IMR-90 (cell line): ENCODE measurements around the gene ADARB2. TPM values are rescaled to one million over a fixed set of nuclear protein-coding genes. Genes with fewer than 3 reads are reported as not detected.

ENCODE experiments used
- ATAC-seq: fragments of 200-7000 bp; cut with Tn5 transposase; 2 replicates; pipeline ENCODE4 v1.9.1; 2020; ENCODE audit warnings: low read depth, mild to moderate bottlenecking, moderate library complexity
- BruUV-seq: library from RNA; stranded (reverse); fragments of 400-500 nt; replicated peaks from 2 replicates; lab custom pipeline; 2021; lab: Mats Ljungman, UMichigan
- CTCF ChIA-PET: fragments of 300-600 bp; formaldehyde crosslinking; extraction: SDS; loops from one replicate; lab custom pipeline; 2021; ENCODE audit warnings: antibody characterized with exemption; lab: Yijun Ruan, JAX
- POLR2A ChIA-PET: fragments of 300-600 bp; sonication (Branson Sonifier 250); formaldehyde crosslinking; loops from one replicate; lab custom pipeline; 2022; ENCODE audit warnings: antibody characterized with exemption; ENCODE audit not compliant: unreplicated experiment; lab: Charles Lee
- DNase-seq: peaks from one replicate; pipeline ENCODE4 v3.0.0; 2013
- H2AFZ ChIP-seq: replicated peaks from 2 replicates; pipeline ENCODE3; 2013; ENCODE audit warnings: low read length, mild to moderate bottlenecking; ENCODE audit not compliant: poor library complexity
- H2AK5ac ChIP-seq: 2 replicates; pipeline ENCODE4 v1.6.1; 2013; ENCODE audit warnings: low read depth, low read length, inconsistent platforms
- H2AK9ac ChIP-seq: replicated peaks from 2 replicates; pipeline ENCODE3; 2013; ENCODE audit warnings: mild to moderate bottlenecking, low read depth, low read length, moderate library complexity; ENCODE audit not compliant: poor library complexity
- H2BK120ac ChIP-seq: 2 replicates; pipeline ENCODE4 v1.6.1; 2013; ENCODE audit warnings: low read depth, low read length, inconsistent platforms
- H2BK15ac ChIP-seq: 3 replicates; pipeline ENCODE4 v1.6.1; 2013; ENCODE audit warnings: low read depth, low read length, inconsistent platforms
- H2BK20ac ChIP-seq: 2 replicates; pipeline ENCODE4 v1.6.1; 2013; ENCODE audit warnings: low read depth, mild to moderate bottlenecking, inconsistent platforms, low read length, moderate library complexity
- H2BK5ac ChIP-seq: 2 replicates; pipeline ENCODE4 v1.6.1; 2013; ENCODE audit warnings: mild to moderate bottlenecking, low read depth, low read length, inconsistent platforms; ENCODE audit not compliant: poor library complexity, severe bottlenecking
- H3K14ac ChIP-seq: replicated peaks from 2 replicates; pipeline ENCODE4 v1.6.1; 2013; ENCODE audit warnings: low read depth, low read length, inconsistent platforms
- H3K18ac ChIP-seq: 2 replicates; pipeline ENCODE4 v1.6.1; 2013; ENCODE audit warnings: low read depth, low read length, control low read depth
- H3K23ac ChIP-seq: 2 replicates; pipeline ENCODE4 v1.6.1; 2013; ENCODE audit warnings: low read depth, low read length, inconsistent platforms
- H3K27ac ChIP-seq: 2 replicates; pipeline ENCODE4 v1.5.1; 2013; ENCODE audit warnings: mild to moderate bottlenecking, control low read depth, low read length; ENCODE audit not compliant: insufficient read depth
- H3K27me3 ChIP-seq: 2 replicates; pipeline ENCODE4 v1.6.1; 2013; ENCODE audit warnings: low read length; ENCODE audit not compliant: control insufficient read depth, insufficient read depth
- H3K36me3 ChIP-seq: 2 replicates; pipeline ENCODE4 v1.6.1; 2013; ENCODE audit warnings: low read length, mixed read lengths; ENCODE audit not compliant: control insufficient read depth, insufficient read depth
- H3K4ac ChIP-seq: 2 replicates; pipeline ENCODE4 v1.6.1; 2013; ENCODE audit warnings: low read depth, low read length, inconsistent platforms
- H3K4me1 ChIP-seq: 2 replicates; pipeline ENCODE4 v1.6.1; 2013; ENCODE audit warnings: low read length, mixed read lengths; ENCODE audit not compliant: control insufficient read depth, insufficient read depth
- H3K4me2 ChIP-seq: 2 replicates; pipeline ENCODE4 v1.6.1; 2013; ENCODE audit warnings: low read depth, mild to moderate bottlenecking, control low read depth, low read length, moderate library complexity
- H3K4me3 ChIP-seq: 2 replicates; pipeline ENCODE4 v1.5.1; 2013; ENCODE audit warnings: low read depth, mild to moderate bottlenecking, control low read depth, low read length, moderate library complexity; ENCODE audit not compliant: insufficient read depth
- H3K56ac ChIP-seq: 2 replicates; pipeline ENCODE4 v1.6.1; 2013; ENCODE audit warnings: low read length, inconsistent platforms; ENCODE audit not compliant: insufficient read depth; ENCODE audit errors: extremely low read depth
- H3K79me1 ChIP-seq, 2 experiments: 2 replicates each; pipeline ENCODE4 v1.6.1; 2013; ENCODE audit warnings: low read length in 2 of 2, inconsistent platforms in 1 of 2, low read depth in 1 of 2
- H3K9ac ChIP-seq: 2 replicates; pipeline ENCODE4 v1.6.1; 2013; ENCODE audit warnings: low read depth, low read length, control low read depth
- H3K9me1 ChIP-seq: 2 replicates; pipeline ENCODE4 v1.6.1; 2013; ENCODE audit warnings: low read length, inconsistent platforms; ENCODE audit not compliant: insufficient read depth
- H3K9me3 ChIP-seq: 2 replicates; pipeline ENCODE4 v1.6.1; 2013; ENCODE audit warnings: low read length; ENCODE audit not compliant: control insufficient read depth, insufficient read depth
- H4K20me1 ChIP-seq: 2 replicates; pipeline ENCODE4 v1.6.1; 2013; ENCODE audit warnings: low read length, inconsistent platforms; ENCODE audit not compliant: insufficient read depth
- H4K5ac ChIP-seq: 2 replicates; pipeline ENCODE4 v1.6.1; 2013; ENCODE audit warnings: mild to moderate bottlenecking, low read depth, low read length, control low read depth
- H4K8ac ChIP-seq, 2 experiments: 2 replicates each; pipeline ENCODE4 v1.6.1; 2013; ENCODE audit warnings: low read depth in 2 of 2, low read length in 2 of 2, control low read depth in 1 of 2, inconsistent platforms in 1 of 2
- H4K91ac ChIP-seq: 2 replicates; pipeline ENCODE4 v1.6.1; 2013; ENCODE audit warnings: low read depth, low read length, inconsistent platforms; ENCODE audit not compliant: insufficient read depth
- BHLHE40 ChIP-seq: fragments of 150-350 bp; IDR thresholded peaks from 2 replicates; pipeline ENCODE4 v1.6.1; 2016; ENCODE audit warnings: mild to moderate bottlenecking, low read depth, low read length
- CEBPB ChIP-seq: IDR thresholded peaks from 2 replicates; pipeline ENCODE4 v1.6.1; 2012; ENCODE audit warnings: low read depth, low read length, improper control_type of control experiment
- CHD1 ChIP-seq: IDR thresholded peaks from 2 replicates; pipeline ENCODE4 v1.6.1; 2012; ENCODE audit warnings: low read depth, low read length, improper control_type of control experiment
- FOS ChIP-seq: fragments of 150-350 bp; IDR thresholded peaks from 2 replicates; pipeline ENCODE4 v1.6.1; 2016; ENCODE audit warnings: low read depth, low read length
- MAFK ChIP-seq: IDR thresholded peaks from 2 replicates; pipeline ENCODE4 v1.6.1; 2012; ENCODE audit warnings: low read depth, low read length, improper control_type of control experiment
- MAZ ChIP-seq: IDR thresholded peaks from 2 replicates; pipeline ENCODE4 v1.6.1; 2012; ENCODE audit warnings: low read depth, mild to moderate bottlenecking, low read length, improper control_type of control experiment, moderate library complexity, borderline replicate concordance
- MXI1 ChIP-seq: IDR thresholded peaks from 2 replicates; pipeline ENCODE4 v1.6.1; 2012; ENCODE audit warnings: low read depth, mild to moderate bottlenecking, low read length, moderate library complexity, borderline replicate concordance
- NFE2L2 ChIP-seq: fragments of 150-350 bp; IDR thresholded peaks from 2 replicates; pipeline ENCODE4 v1.6.1; 2016; ENCODE audit warnings: low read depth, mild to moderate bottlenecking, low read length
- POLR2A ChIP-seq: IDR thresholded peaks from 2 replicates; pipeline ENCODE4 v1.6.1; 2012; ENCODE audit warnings: mild to moderate bottlenecking, low read depth, low read length
- RAD21 ChIP-seq: IDR thresholded peaks from 2 replicates; pipeline ENCODE4 v1.6.1; 2012; ENCODE audit warnings: low read length, improper control_type of control experiment
- RCOR1 ChIP-seq: IDR thresholded peaks from 2 replicates; pipeline ENCODE4 v1.6.1; 2012; ENCODE audit warnings: mild to moderate bottlenecking, low read length, improper control_type of control experiment; ENCODE audit not compliant: insufficient replicate concordance
- RFX5 ChIP-seq: IDR thresholded peaks from 2 replicates; pipeline ENCODE4 v1.8.0; 2012; ENCODE audit warnings: low read depth, mild to moderate bottlenecking, low read length, moderate library complexity
- SMC3 ChIP-seq: fragments of 150-350 bp; IDR thresholded peaks from 2 replicates; pipeline ENCODE4 v1.6.1; 2016; ENCODE audit warnings: low read depth, mild to moderate bottlenecking, antibody characterized with exemption, low read length, moderate library complexity
- WGBS, 2 experiments: methylation state at CpG; one replicate each; pipeline versions ENCODE4 v1.1.5 to v1.1.7; 2013; ENCODE audit warnings: missing lambda C conversion rate in 2 of 2; ENCODE audit not compliant: insufficient read length in 1 of 2; ENCODE audit errors: extremely low coverage in 2 of 2; 5-methylcytosine and 5-hydroxymethylcytosine counted together
- dilution Hi-C: fragments of 300-500 bp; cut with HindIII; formaldehyde crosslinking; loops from one replicate; pipeline ENCODE4 v1.14.3; 2018; ENCODE audit warnings: low sequenced_read_pairs; ENCODE audit not compliant: unreplicated experiment
- in situ Hi-C: fragments of 300-500 bp; cut with MboI; formaldehyde crosslinking; loops from 3 replicates; pipeline ENCODE4 v1.14.3; 2019; ENCODE audit warnings: low sequenced_read_pairs, inconsistent platforms, mixed read lengths
- intact Hi-C: fragments of 100-400 bp; cut with micrococcal nuclease; formaldehyde crosslinking; loops from 2 replicates; pipeline ENCODE4 v1.10.0; 2022
- polyA plus RNA-seq, 3 experiments: library from polyadenylated mRNA; depleted of rRNA; stranded (reverse); fragments of >200 nt; gene quantifications; 2 replicates each; pipeline ENCODE4 v1.2.3, GENCODE V29; 2012; ENCODE audit warnings: low replicate concordance in 1 of 3
- total RNA-seq: library from RNA; depleted of rRNA; stranded (reverse); fragments of >200 nt; gene quantifications from 2 replicates; pipeline ENCODE4 v1.2.3, GENCODE V29; 2012
- TF ChIP-seq, protein P1 (sequence below): fragments of 150-350 bp; IDR thresholded peaks from 2 replicates; pipeline ENCODE4 v1.6.1; 2016; ENCODE audit warnings: low read depth, mild to moderate bottlenecking, low read length, moderate library complexity, borderline replicate concordance
- TF ChIP-seq, protein P2 (sequence below): conservative IDR thresholded peaks from 2 replicates; pipeline ENCODE4 v1.5.1; 2012; ENCODE audit warnings: mild to moderate bottlenecking, low read depth, low read length, improper control_type of control experiment
- TF ChIP-seq, protein P3 (sequence below): fragments of 150-350 bp; IDR thresholded peaks from 2 replicates; pipeline ENCODE4 v1.6.1; 2017; ENCODE audit warnings: mild to moderate bottlenecking, antibody characterized with exemption, low read length, low read depth

ADARB2 gene
- total and polyA plus RNA-seq, 2 of the 4 experiments (the other 2 are of a cell fraction), result not detected

DNA sequence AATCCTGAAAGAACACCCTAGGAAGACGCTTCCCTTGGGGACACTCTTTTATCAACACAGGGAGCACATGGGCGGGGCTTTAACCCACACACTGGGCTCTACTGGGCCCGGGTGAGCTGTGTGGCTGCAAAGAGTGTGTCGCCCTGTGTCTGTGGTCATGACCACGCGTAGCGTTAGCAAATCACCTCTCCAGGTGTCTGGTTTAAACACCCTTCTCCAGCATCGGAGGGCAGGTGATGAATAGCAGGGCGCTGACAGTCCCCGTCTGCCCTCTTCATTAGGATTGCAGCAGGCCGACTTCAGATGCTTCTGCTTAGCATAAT lies 127.7 kb downstream of the ADARB2 start:
- H3K9ac ChIP-seq, result no peak overlapping the region
- no peak overlapping the region for H3K4ac ChIP-seq
- H4K20me1 ChIP-seq, result no peaks in the 10 kb centered on the region
- no peak overlapping the region for H4K8ac ChIP-seq
- H3K23ac ChIP-seq, result no peak overlapping the region
- no peaks in the 10 kb centered on the region for H3K4me1 ChIP-seq
- BruUV-seq, result no TSS peak
- no peak for TF ChIP-seq MXI1
- TF ChIP-seq MAFK, result no peak
- TF ChIP-seq SMC3, result no peak
- TF ChIP-seq BHLHE40, result no peak
- no peak for TF ChIP-seq MAZ
- TF ChIP-seq, protein P1, sequence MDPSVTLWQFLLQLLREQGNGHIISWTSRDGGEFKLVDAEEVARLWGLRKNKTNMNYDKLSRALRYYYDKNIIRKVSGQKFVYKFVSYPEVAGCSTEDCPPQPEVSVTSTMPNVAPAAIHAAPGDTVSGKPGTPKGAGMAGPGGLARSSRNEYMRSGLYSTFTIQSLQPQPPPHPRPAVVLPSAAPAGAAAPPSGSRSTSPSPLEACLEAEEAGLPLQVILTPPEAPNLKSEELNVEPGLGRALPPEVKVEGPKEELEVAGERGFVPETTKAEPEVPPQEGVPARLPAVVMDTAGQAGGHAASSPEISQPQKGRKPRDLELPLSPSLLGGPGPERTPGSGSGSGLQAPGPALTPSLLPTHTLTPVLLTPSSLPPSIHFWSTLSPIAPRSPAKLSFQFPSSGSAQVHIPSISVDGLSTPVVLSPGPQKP, result no peak
- TF ChIP-seq, protein P2, sequence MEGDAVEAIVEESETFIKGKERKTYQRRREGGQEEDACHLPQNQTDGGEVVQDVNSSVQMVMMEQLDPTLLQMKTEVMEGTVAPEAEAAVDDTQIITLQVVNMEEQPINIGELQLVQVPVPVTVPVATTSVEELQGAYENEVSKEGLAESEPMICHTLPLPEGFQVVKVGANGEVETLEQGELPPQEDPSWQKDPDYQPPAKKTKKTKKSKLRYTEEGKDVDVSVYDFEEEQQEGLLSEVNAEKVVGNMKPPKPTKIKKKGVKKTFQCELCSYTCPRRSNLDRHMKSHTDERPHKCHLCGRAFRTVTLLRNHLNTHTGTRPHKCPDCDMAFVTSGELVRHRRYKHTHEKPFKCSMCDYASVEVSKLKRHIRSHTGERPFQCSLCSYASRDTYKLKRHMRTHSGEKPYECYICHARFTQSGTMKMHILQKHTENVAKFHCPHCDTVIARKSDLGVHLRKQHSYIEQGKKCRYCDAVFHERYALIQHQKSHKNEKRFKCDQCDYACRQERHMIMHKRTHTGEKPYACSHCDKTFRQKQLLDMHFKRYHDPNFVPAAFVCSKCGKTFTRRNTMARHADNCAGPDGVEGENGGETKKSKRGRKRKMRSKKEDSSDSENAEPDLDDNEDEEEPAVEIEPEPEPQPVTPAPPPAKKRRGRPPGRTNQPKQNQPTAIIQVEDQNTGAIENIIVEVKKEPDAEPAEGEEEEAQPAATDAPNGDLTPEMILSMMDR, result no peak
- no peak for TF ChIP-seq NFE2L2
- no peak for TF ChIP-seq POLR2A
- TF ChIP-seq RAD21, result no peak
- TF ChIP-seq FOS, result no peak
- TF ChIP-seq RCOR1, result no peak
- no peak for TF ChIP-seq CHD1
- no peak for TF ChIP-seq CEBPB
- TF ChIP-seq, protein P3, sequence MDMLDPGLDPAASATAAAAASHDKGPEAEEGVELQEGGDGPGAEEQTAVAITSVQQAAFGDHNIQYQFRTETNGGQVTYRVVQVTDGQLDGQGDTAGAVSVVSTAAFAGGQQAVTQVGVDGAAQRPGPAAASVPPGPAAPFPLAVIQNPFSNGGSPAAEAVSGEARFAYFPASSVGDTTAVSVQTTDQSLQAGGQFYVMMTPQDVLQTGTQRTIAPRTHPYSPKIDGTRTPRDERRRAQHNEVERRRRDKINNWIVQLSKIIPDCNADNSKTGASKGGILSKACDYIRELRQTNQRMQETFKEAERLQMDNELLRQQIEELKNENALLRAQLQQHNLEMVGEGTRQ, result no peak
- TF ChIP-seq RFX5, result no peak
- H3K36me3 ChIP-seq, result no peaks in the 10 kb centered on the region
- no peak overlapping the region for H2AFZ ChIP-seq
- H3K79me1 ChIP-seq, result no peaks in the 10 kb centered on the region
- no peak overlapping the region for H2BK15ac ChIP-seq
- no peaks in the 10 kb centered on the region for H3K27me3 ChIP-seq
- in situ Hi-C loops, result no loop called here
- CTCF ChIA-PET, result no interaction called here
- H3K27ac ChIP-seq, result no peak overlapping the region
- H2BK120ac ChIP-seq, result no peak overlapping the region
- ATAC-seq (no peak), DNase-seq (no peak)
- no peaks in the 10 kb centered on the region for H3K9me1 ChIP-seq
- no peak overlapping the region for H3K14ac ChIP-seq
- no peak overlapping the region for H3K4me3 ChIP-seq
- dilution Hi-C loops, result no loop called here
- no peak overlapping the region for H4K5ac ChIP-seq
- no peak overlapping the region for H2AK5ac ChIP-seq
- H2AK9ac ChIP-seq, result no peak overlapping the region
- no peak overlapping the region for H2BK20ac ChIP-seq
- H2BK5ac ChIP-seq, result no peak overlapping the region
- no peak overlapping the region for H4K91ac ChIP-seq
- intact Hi-C loops, result no loop called here
- POLR2A ChIA-PET, result no interaction called here
- peaks cover 52% of the 10 kb centered on the region for H3K9me3 ChIP-seq
- WGBS, 2 experiments, result 0% methylated on average over 1 of the region's 11 CpGs; no CpG with 5 or more reads in 1 of the 2 experiments
- no peak overlapping the region for H3K4me2 ChIP-seq
- no peak overlapping the region for H3K56ac ChIP-seq
- H3K18ac ChIP-seq, result no peak overlapping the region
